HG03558 (cell line): ENCODE results near the gene XXYLT1.
"Not testable (repeated sequence)": the region's sequence is repeated elsewhere in the genome, so short reads cannot be mapped to it uniquely, and the experiment has no call there.

Experiments
- ATAC-seq: cut with Tn5 transposase; IDR thresholded peaks from one replicate; pipeline ENCODE4 v1.9.1; 2021; ENCODE audit warnings: moderate number of reproducible peaks; ENCODE audit not compliant: unreplicated experiment; ENCODE audit errors: extremely low read depth

The XXYLT1 gene

DNA sequence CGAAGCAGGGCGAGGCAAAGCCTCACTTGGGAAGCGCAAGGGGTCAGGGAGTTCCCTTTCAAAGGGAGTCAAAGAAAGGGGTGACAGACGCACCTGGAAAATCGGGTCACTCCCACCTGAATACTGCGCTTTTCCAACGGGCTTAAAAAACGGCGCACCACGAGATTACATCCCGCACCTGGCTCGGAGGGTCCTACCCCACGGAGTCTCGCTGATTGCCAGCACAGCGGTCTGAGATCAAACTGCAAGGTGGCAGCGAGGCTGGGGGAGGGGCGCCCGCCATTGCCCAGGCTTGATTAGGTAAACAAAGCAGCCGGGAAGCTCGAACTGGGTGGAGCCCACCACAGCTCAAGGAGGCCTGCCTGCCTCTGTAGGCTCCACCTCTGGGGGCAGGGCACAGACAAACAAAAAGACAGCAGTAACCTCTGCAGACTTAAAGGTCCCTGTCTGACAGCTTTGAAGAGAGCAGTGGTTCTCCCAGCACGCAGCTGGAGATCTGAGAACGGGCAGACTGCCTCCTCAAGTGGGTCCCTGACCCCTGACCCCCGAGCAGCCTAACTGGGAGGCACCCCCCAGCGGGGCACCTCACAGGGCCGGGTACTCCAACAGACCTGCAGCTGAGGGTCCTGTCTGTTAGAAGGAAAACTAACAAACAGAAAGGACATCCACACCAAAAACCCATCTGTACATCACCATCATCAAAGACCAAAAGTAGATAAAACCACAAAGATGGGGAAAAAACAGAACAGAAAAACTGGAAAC, 182.9 kb downstream of the XXYLT1 start:
- ATAC-seq: not testable (repeated sequence)

- ATAC-seq: no peak
Measured at GRCh38 chr3:195087328-195087727, 183.6 kb downstream of the XXYLT1 start.

DNA sequence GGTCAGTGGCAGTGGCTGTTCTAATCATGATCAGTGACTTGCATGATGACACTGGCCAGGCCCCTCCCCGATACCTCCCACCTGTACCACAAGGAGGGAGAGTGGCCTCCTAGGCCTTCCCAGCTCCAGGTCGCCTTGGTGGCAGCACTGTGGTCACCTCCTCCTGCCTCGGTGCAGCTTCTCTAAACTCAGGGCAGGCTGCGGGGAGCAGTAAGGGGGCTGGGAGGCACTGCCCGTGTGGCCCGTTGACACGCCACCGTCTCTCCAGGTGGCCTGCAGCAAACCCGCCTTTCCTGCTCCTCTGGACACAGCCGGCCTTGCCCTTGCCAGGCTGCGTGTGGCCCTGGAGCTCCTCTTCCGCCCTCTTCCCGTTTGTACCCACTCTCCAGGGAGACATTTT, 184.1 kb downstream of the XXYLT1 start:
- no peak for ATAC-seq

DNA sequence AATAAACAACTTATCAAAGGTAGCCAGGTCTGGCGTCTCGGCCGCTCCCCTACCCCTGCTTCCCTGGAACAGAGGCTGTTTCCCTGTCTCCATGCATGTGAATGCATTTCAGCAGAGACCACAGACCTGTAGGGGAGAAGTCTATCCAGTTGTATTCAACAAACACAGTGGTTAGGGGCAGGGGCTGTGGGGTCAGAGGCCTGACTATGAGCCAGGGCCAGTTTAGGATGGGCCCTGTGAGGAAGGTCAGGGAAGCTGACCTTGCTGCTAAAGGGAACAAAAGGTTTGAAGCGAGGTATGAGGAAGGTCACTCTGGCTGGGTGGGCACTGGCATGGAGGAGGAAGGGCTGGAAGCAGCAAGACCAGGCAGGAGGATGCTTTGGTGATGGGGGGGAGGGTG, 184.6 kb downstream of the XXYLT1 start:
- ATAC-seq: no peak

- ATAC-seq: no peak
Measured at GRCh38 chr3:195085356-195086130, 185.4 kb downstream of the XXYLT1 start.

DNA sequence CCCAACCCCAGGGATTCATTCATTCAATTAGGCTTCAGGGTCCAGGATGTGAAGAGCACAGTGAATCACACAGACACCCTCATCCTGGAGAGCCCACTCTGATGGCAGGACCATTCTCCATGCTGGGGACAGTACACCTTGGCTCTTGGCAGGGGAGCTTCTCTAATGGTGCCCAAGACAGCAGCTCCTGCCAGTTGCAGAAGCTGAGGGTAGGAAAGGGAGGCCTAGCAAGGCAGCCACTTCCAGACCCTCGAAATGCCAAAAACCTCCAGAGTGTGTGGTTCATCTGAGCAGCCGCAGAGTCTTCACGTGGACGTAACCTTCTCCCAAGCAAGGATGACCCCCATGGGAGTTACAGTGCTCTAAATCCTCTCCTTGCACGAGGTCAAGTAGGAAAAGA, 186.2 kb downstream of the XXYLT1 start:
- no peak for ATAC-seq

- no peak for ATAC-seq
Measured at GRCh38 chr3:195083659-195084058, 187.3 kb downstream of the XXYLT1 start.

GRCh38 chr3:195082811-195083210, 188.1 kb downstream of the XXYLT1 start:
- ATAC-seq: no peak

GRCh38 chr3:195081242-195081963, 189.6 kb downstream of the XXYLT1 start:
- ATAC-seq: no peak

GRCh38 chr3:195080571-195081151, 190.3 kb downstream of the XXYLT1 start:
- no peak for ATAC-seq

DNA sequence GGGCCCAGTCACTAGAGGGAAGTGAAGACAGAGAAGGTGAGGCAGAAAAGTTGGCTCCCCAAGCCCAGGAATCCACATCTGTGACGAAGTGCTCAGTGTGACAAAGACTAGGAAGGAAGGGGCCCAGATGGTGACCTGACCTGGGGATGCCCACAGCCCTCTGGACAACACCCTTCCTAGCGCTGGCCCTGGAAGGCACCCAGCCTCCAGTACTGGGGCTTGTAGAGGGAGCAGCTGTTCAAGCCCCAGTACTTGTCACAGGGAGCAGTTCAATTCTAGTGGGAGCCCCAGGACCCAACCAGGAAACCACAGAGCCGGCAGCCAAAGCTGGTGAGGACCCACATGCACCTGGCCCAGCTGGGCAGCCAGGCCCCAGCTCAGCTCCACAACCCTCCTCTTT, 190.8 kb downstream of the XXYLT1 start:
- no peak for ATAC-seq

DNA sequence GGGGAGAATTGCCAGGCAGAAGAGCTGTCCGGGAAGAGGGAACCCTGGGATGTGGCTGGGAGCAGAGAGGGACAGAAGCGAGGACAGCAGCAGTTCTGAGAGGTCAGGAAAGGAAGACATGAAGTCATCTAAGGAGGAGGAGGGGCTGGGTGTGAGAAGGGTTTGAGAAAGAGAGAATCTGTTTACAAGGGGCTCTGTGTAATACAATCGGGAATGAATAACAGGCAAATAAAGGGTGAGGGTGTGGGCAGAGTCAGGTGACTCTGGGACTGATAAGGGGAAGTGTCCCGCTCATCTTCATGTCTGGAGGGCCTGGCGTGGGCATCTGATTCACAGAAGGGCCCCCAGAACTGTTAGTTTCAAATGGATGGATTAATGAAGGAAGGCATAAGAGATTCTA, 191.3 kb downstream of the XXYLT1 start:
- no peak for ATAC-seq

GRCh38 chr3:195078891-195079440, 192.0 kb downstream of the XXYLT1 start:
- no peak for ATAC-seq

DNA sequence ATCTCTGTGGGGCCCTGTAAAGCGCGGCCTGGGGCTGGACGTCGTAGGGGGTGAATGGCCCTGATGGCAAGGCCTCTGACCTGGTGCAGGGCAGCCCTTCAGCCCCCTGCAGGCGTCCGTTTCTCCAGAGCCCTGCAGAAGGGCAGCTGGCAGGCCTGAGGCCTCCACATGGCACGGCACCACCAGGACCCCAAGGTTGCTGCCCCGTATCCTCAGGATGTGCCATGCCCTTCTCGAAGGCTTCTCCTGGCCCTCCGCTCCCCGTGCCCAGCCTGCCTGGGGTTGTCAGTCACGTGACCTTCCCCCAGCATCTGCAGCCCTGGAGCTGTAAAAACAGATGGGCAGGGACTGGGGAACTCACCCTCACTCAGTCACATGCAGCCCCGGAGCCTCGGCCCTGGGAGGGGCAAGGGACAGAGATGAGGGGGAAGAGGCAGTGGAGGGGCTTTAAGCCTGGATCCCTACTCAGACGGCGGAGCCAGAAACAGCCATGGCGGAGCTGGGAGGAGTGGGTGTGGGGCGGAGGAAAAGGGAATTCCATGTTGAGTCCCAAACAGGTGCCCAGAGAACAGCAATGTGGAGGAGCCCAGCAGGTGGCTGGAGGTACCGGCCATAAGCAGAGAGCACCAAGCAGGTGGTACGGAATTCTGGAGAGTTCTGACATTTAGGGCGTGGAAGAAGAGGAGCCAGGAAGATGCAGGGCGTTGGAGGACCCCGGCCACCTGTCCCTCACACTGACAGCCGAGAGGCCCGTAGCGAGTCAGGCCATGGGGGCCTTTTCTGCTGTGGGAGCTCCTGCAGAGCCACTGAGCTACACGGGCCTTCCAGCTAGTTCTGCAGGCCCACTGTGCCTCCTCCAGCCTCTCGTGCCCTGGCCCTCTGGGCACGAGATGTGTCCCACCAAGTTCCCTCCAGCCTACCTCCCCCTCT, 193.1 kb downstream of the XXYLT1 start:
- no peak for ATAC-seq

DNA sequence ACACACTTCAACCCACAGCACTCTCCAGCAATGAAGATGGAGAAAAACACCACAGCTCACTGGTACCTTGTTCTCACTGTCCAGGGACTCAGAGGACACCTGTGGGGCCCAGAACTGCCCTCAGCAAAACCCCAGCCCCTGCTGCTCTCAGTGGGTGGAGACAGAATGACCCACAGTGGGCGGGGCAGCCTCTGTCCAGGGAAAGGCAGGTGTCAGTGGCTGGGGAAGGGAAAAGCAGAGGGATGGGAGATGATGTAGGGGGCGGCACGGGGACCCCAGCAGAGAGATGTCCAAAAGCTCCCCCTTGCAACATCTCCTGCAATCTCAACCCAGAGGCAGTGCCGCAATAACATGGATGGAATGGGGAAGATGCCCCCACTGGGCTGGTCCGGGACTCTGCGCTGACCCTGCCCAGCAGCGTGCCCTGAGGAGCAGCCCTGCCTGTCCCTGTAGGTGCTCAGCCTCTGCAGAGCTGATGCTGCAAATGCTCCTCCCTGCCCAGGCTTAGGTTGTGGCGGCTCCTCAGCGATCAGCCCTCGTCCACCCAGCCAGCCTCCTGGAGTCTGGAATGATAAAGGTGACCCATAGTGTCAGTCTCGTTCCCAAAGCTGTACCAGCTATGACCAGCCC, 193.9 kb downstream of the XXYLT1 start:
- ATAC-seq: no peak

DNA sequence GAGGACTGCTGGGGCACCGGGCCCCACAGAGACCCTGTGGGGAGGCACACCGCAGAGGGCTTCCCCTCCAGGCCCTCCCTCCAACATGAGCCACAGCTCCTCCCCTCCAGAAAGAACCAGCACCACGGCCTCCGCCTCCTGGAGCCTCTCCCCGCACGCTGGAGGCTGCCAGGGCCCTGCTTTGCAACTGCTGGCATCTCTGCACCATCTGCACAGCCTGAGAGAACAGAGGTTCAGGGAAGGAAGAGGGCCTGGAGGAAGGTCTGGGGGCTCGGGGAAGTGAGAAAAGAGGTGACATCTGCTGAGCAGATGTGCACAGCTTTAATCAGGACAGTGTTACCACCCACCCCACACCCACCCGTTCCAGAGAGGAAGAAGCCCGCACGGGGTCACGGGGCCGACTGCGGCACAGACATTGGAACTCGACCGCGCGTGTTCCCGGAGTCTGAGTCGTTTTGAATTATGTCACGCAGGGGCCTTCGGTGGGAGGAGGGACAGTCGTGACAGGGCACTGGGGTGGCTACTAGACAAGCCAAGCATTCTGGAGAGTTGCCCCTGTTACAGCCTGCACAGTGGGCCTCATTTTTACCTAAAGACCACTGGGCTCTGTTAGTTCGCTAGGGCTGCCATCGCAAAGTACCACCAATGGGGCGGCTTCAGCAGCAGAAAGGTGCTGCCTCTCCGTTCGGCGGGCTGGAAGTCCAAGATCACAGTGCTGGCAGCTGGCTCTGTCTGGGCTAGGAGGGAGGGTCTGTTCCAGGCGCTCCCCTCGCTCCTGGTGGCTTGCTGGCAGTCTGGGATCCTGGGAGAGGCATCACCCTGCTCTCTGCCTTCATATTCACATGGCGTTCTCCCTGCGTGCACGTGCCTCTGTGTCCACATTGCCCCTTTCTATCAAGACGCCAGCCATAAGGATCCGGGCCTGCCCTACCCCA, 194.8 kb downstream of the XXYLT1 start:
- no peak for ATAC-seq

- ATAC-seq: no peak
Measured at GRCh38 chr3:195075199-195075940, 195.6 kb downstream of the XXYLT1 start.
